Adrenal gland (tissue), 12 donors: ENCODE measurements around the gene C6orf120. TPM values are rescaled to one million over a fixed set of nuclear protein-coding genes. Genes with fewer than 3 reads are reported as not detected.

Experiments
- DNase-seq, 7 donors: peaks; one replicate each; pipeline ENCODE4 v3.0.0-alpha.2; 2019 to 2020
- H3K27ac ChIP-seq, 5 donors: fragments of 200-600 bp; sonication (generic) in 4 of 5; 1 replicate in 3 of 5; 2 replicates in 2 of 5; pipeline versions ENCODE4 v1.5.1 to v1.8.0; 2016 to 2020; ENCODE audit warnings: mild to moderate bottlenecking in 1 of 5
- H3K27me3 ChIP-seq: fragments of 200-600 bp; 2 replicates; pipeline ENCODE4 v1.8.0; 2021
- H3K36me3 ChIP-seq, 2 donors: fragments of 200-600 bp; replicated peaks in 1 of 2; 1 replicate in 1 of 2; 2 replicates in 1 of 2; pipeline versions ENCODE4 v1.5.1 to v1.8.0; 2018 to 2022
- H3K4me1 ChIP-seq, 2 donors: fragments of 200-600 bp; replicated peaks in 1 of 2; 1 replicate in 1 of 2; 2 replicates in 1 of 2; pipeline versions ENCODE4 v1.5.1 to v1.8.0; 2018 to 2021
- H3K4me3 ChIP-seq, 4 donors: fragments of 200-600 bp; sonication (generic) in 3 of 4; one replicate each; pipeline ENCODE4 v1.5.1; 2016 to 2018
- H3K9me3 ChIP-seq, 3 donors: fragments of 200-600 bp; sonication (generic) in 1 of 3; replicated peaks in 1 of 3; 1 replicate in 2 of 3; 2 replicates in 1 of 3; pipeline versions ENCODE4 v1.5.1 to v1.8.0; 2016 to 2021
- CTCF ChIP-seq, 6 experiments: fragments of 450-650 bp in 4 of 6; fragments of 200-600 bp in 2 of 6; sonication (generic) in 1 of 6; IDR thresholded peaks; 1 replicate in 5 of 6; 2 replicates in 1 of 6; pipeline versions ENCODE4 v1.5.1 to v1.8.0; 2016 to 2021; ENCODE audit warnings: antibody characterized with exemption in 6 of 6, mild to moderate bottlenecking in 2 of 6, moderate library complexity in 1 of 6
- POLR2A ChIP-seq, 2 donors: fragments of 450-650 bp; IDR thresholded peaks; one replicate each; pipeline ENCODE4 v1.6.1; 2017; ENCODE audit warnings: antibody characterized with exemption in 2 of 2, mild to moderate bottlenecking in 2 of 2, moderate library complexity in 1 of 2
- WGBS, 4 donors: extraction: QIAGEN DNeasy Blood & Tissue Kit in 2 of 4; methylation state at CpG; one replicate each; pipeline versions ENCODE4 v1.1.5 to v1.1.7; 2013 to 2017; 5-methylcytosine and 5-hydroxymethylcytosine counted together
- intact Hi-C, 2 donors: fragments of 100-400 bp; cut with DNase I; formaldehyde crosslinking; loops; one replicate each; pipeline versions ENCODE4 v1.14.1 to v1.15.0; 2022 to 2023
- polyA plus RNA-seq, 3 donors: library from polyadenylated mRNA; stranded (reverse); fragments of 200-250 nt in 2 of 3; fragments of 350-450 nt in 1 of 3; fragmentation: Illumina TruSeq in 1 of 3; extraction: RNeasy Lipid Tissue Mini Kit (QIAGEN cat#74804) in 1 of 3; gene quantifications; one replicate each; pipeline ENCODE4 v1.2.3, GENCODE V29; 2013 to 2014
- total RNA-seq, 9 donors: library from RNA; depleted of rRNA in 4 of 9; stranded (reverse); fragments of >200 nt in 4 of 9; fragments of 120-200 nt in 1 of 9; fragmentation: NEBNext Ultra II Directional in 1 of 9; extraction: Animal tissue kit (Norgen Biotek cat#: 25700) in 1 of 9; gene quantifications; one replicate each; pipeline versions ENCODE4 v1.1.0 to v1.2.4, GENCODE V29; 2013 to 2023
- donor health status: healthy with polysubstance abuse.
- donor health status: Bipolar disorder and iron deficiency.
- donor health status: DM: yes; HTN: yes; CAD: no.
- donor health status: DM: no; HTN: no; CAD: no.
- donor health status: DM: no; HTN: no; CAD: no.
- donor health status: DM: yes; HTN: yes; CAD: no.

The C6orf120 gene
- total and polyA plus RNA-seq, 12 donors, result 5.0 to 59.9 (median 40.5) TPM

- Histone ChIP-seq H3K4me1 (no peaks in the 10 kb centered on the region), H3K27me3 (no peaks in the 10 kb centered on the region), H3K9me3 (no peaks in the 10 kb centered on the region), H3K4me3 (no peak overlapping the region), H3K27ac (no peak overlapping the region), H3K36me3 (no peaks in the 10 kb centered on the region)
- intact Hi-C loops, result no loop called here
- 60 to 82% (median 74%) methylated on average over 1 of the region's 1 CpG for WGBS, 4 donors
- DNase-seq, result no peak
- TF ChIP-seq CTCF (IDR thresholded peaks at IDR 0.05) (no peak), POLR2A (IDR thresholded peaks at IDR 0.05) (no peak)
Measured at GRCh38 chr6:169678342-169678741, 23.6 kb upstream of the C6orf120 start.

GRCh38 chr6:169684056-169684455 lies 17.9 kb upstream of the C6orf120 start:
- H3K27me3 ChIP-seq, result no peaks in the 10 kb centered on the region
- H3K4me1 ChIP-seq, result no peaks in the 10 kb centered on the region
- no peaks in the 10 kb centered on the region for H3K36me3 ChIP-seq
- no peak overlapping the region for H3K27ac ChIP-seq
- no peak overlapping the region for H3K4me3 ChIP-seq
- WGBS, 4 donors, result 50 to 97% (median 95%) methylated on average over 1 to 3 of the region's 3 CpGs
- H3K9me3 ChIP-seq, result peaks cover 0 to 17% (median 11%) of the 10 kb centered on the region in 3 donors
- TF ChIP-seq CTCF (IDR thresholded peaks at IDR 0.05), result no peak
- no peak for TF ChIP-seq POLR2A (IDR thresholded peaks at IDR 0.05)
- DNase-seq, result no peak
- intact Hi-C loops, result no loop called here

GRCh38 chr6:169685860-169686259 lies 16.1 kb upstream of the C6orf120 start:
- Histone ChIP-seq H3K27ac (no peak overlapping the region), H3K4me1 (no peaks in the 10 kb centered on the region), H3K9me3 (peaks cover 0 to 17% (median 11%) of the 10 kb centered on the region in 3 donors), H3K4me3 (no peak overlapping the region), H3K27me3 (no peaks in the 10 kb centered on the region), H3K36me3 (no peaks in the 10 kb centered on the region)
- TF ChIP-seq POLR2A (IDR thresholded peaks at IDR 0.05) (no peak), CTCF (IDR thresholded peaks at IDR 0.05) (no peak)
- 91 to 98% (median 94%) methylated on average over 2 of the region's 2 CpGs for WGBS, 4 donors
- DNase-seq, result no peak
- intact Hi-C loops, result no loop called here

GRCh38 chr6:169689287-169689686 lies 12.6 kb upstream of the C6orf120 start:
- Histone ChIP-seq H3K9me3 (peaks cover 0 to 17% (median 11%) of the 10 kb centered on the region in 3 donors), H3K4me3 (no peak overlapping the region), H3K4me1 (no peaks in the 10 kb centered on the region), H3K27me3 (no peaks in the 10 kb centered on the region), H3K27ac (no peak overlapping the region), H3K36me3 (no peaks in the 10 kb centered on the region)
- 90 to 96% (median 95%) methylated on average over 6 of the region's 6 CpGs for WGBS, 4 donors
- DNase-seq, result no peak
- intact Hi-C loops, result no loop called here
- TF ChIP-seq CTCF (IDR thresholded peaks at IDR 0.05) (no peak), POLR2A (IDR thresholded peaks at IDR 0.05) (no peak)
